Measurements from ENCODE around the gene LAMA4. TPM values are rescaled to one million over a fixed set of nuclear protein-coding genes. Genes with fewer than 3 reads are reported as not detected.

The LAMA4 gene, protein sequence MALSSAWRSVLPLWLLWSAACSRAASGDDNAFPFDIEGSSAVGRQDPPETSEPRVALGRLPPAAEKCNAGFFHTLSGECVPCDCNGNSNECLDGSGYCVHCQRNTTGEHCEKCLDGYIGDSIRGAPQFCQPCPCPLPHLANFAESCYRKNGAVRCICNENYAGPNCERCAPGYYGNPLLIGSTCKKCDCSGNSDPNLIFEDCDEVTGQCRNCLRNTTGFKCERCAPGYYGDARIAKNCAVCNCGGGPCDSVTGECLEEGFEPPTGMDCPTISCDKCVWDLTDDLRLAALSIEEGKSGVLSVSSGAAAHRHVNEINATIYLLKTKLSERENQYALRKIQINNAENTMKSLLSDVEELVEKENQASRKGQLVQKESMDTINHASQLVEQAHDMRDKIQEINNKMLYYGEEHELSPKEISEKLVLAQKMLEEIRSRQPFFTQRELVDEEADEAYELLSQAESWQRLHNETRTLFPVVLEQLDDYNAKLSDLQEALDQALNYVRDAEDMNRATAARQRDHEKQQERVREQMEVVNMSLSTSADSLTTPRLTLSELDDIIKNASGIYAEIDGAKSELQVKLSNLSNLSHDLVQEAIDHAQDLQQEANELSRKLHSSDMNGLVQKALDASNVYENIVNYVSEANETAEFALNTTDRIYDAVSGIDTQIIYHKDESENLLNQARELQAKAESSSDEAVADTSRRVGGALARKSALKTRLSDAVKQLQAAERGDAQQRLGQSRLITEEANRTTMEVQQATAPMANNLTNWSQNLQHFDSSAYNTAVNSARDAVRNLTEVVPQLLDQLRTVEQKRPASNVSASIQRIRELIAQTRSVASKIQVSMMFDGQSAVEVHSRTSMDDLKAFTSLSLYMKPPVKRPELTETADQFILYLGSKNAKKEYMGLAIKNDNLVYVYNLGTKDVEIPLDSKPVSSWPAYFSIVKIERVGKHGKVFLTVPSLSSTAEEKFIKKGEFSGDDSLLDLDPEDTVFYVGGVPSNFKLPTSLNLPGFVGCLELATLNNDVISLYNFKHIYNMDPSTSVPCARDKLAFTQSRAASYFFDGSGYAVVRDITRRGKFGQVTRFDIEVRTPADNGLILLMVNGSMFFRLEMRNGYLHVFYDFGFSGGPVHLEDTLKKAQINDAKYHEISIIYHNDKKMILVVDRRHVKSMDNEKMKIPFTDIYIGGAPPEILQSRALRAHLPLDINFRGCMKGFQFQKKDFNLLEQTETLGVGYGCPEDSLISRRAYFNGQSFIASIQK (N-terminal part only)
- total RNA-seq = 2.8 and 8.5 TPM in 2 replicates

GRCh38 chr6:112253841-112254816, at the start of gene LAMA4:
TSS of gene LAMA4 (minus strand) at chr6:112254567. CDS start at chr6:112254150, 417 bp downstream.

DNA sequence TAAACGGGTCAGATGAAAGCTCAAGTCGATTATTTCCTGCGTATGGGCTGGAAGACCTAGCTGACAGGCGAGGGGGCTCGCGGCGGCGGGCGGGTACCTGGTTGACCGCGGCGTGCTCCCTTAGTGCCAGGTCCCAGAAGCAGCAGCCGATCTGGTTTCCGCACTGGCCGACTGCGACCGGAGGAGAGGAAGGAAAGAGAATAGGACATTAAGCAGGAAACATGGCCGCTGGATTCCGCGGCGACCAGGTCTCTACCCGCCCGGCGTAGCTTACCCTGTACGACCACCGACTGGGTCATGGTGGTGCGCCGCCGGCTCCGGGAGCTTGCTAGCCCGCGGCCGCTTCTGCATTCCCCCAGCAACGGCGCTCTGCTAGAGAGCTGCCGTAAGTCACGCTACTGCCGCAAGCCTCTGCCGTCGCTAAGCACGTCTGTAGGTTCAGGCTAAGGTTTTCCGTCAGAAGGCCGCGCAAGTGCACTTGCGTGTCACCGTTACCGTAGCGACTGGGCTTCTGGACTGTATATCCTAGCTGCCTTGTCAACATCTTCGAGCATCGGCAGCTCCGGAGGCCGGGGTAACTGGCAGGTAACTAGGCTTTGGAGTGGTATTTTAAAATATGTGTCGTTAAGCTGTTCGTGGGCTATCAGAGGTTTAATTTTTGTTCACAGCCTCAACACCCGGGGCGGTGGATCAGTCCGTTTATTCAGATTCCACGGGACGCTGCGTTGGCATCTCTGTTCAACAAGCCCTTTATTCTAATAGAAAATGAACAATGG, 167.0 kb downstream of the LAMA4 start, which contains the start of the genes FAM229B and TUBE1:
FAM229B (plus strand) TSS at position 456 of the 776 bp plus-strand sequence. CDS start 11,693 bp downstream, outside the sequence.
TUBE1 (minus strand) TSS at position 347 of the 776 bp plus-strand sequence; CDS start at position 299, 48 bp downstream.

Other genes starting within 250 kb of the LAMA4 start
- gene CCN6, start 200.5 kb downstream of the LAMA4 start, total RNA-seq = 0.33 TPM in 1 of 2 replicates, not detected in the other
- gene TUBE1, start 167.1 kb downstream of the LAMA4 start, total RNA-seq = 10.6 and 13.7 TPM in 2 replicates
- 3.7 and 13.2 TPM in 2 replicates for gene FAM229B, start 167.0 kb downstream of the LAMA4 start, total RNA-seq
- gene RFPL4B, start 92.8 kb upstream of the LAMA4 start, total RNA-seq = not detected in 2 replicates